OCI-LY7 (cell line): Measurements from ENCODE around the gene RNF220. TPM values are rescaled to one million over a fixed set of nuclear protein-coding genes. Genes with fewer than 3 reads are reported as not detected.
"Not testable (repeated sequence)": the region's sequence is repeated elsewhere in the genome, so short reads cannot be mapped to it uniquely, and the experiment has no call there.

Source experiments
- BruUV-seq: library from RNA; stranded (reverse); fragments of 400-500 nt; replicated peaks from 2 replicates; lab custom pipeline; 2021; lab: Mats Ljungman, UMichigan
- CTCF ChIA-PET: fragments of 300-600 bp; sonication (Branson Sonifier 250); formaldehyde crosslinking; loops from one replicate; lab custom pipeline; 2022; ENCODE audit warnings: antibody characterized with exemption; ENCODE audit not compliant: unreplicated experiment; lab: Charles Lee
- POLR2A ChIA-PET: fragments of 300-600 bp; sonication (Branson Sonifier 250); formaldehyde crosslinking; loops from one replicate; lab custom pipeline; 2022; ENCODE audit warnings: antibody characterized with exemption; lab: Charles Lee
- DNase-seq: peaks from one replicate; pipeline ENCODE4 v3.0.0-alpha.2; 2015; ENCODE audit warnings: low spot score
- H2AFZ ChIP-seq: fragments of 200-600 bp; sonication (generic), shearing (Covaris generic); 2 replicates; pipeline ENCODE4 v1.6.1; 2014; ENCODE audit warnings: mild to moderate bottlenecking, antibody characterized with exemption, low read length, moderate library complexity
- H3K27ac ChIP-seq: fragments of 200-600 bp; sonication (generic); 2 replicates; pipeline ENCODE4 v1.5.1; 2014; ENCODE audit warnings: mixed run types, low read depth, mild to moderate bottlenecking, moderate library complexity, low read length, inconsistent platforms; ENCODE audit not compliant: poor library complexity, severe bottlenecking
- H3K36me3 ChIP-seq: fragments of 200-600 bp; sonication (generic); 2 replicates; pipeline ENCODE4 v1.6.1; 2014; ENCODE audit warnings: mild to moderate bottlenecking, antibody characterized with exemption, low read length, moderate library complexity, mixed read lengths; ENCODE audit not compliant: insufficient read depth
- H3K4me1 ChIP-seq: fragments of 200-600 bp; sonication (generic); 2 replicates; pipeline ENCODE4 v1.5.1; 2014; ENCODE audit warnings: mild to moderate bottlenecking, low read length; ENCODE audit not compliant: insufficient read depth, poor library complexity, severe bottlenecking
- H3K4me2 ChIP-seq: fragments of 200-600 bp; sonication (generic); 2 replicates; pipeline ENCODE4 v1.6.1; 2014; ENCODE audit warnings: mild to moderate bottlenecking, low read length
- H3K4me3 ChIP-seq: fragments of 200-600 bp; sonication (generic); 2 replicates; pipeline ENCODE4 v1.5.1; 2014; ENCODE audit warnings: mild to moderate bottlenecking, low read depth, low read length; ENCODE audit not compliant: poor library complexity, severe bottlenecking
- H3K79me2 ChIP-seq: fragments of 200-600 bp; sonication (generic); 2 replicates; pipeline ENCODE4 v1.6.1; 2016; ENCODE audit warnings: low read depth, mild to moderate bottlenecking, low read length, moderate library complexity, mixed read lengths; ENCODE audit not compliant: insufficient read depth
- H3K9me2 ChIP-seq: fragments of 200-600 bp; sonication (generic); 2 replicates; pipeline ENCODE4 v1.6.1; 2016; ENCODE audit warnings: mild to moderate bottlenecking, low read length, mixed read lengths; ENCODE audit not compliant: insufficient read depth
- H3K9me3 ChIP-seq: fragments of 200-600 bp; sonication (generic); 2 replicates; pipeline ENCODE4 v1.6.1; 2014; ENCODE audit warnings: mild to moderate bottlenecking, mixed run types, low read length, mixed read lengths
- H4K20me1 ChIP-seq: fragments of 200-600 bp; sonication (generic); 2 replicates; pipeline ENCODE4 v1.6.1; 2014; ENCODE audit warnings: mild to moderate bottlenecking, antibody characterized with exemption, low read length, moderate library complexity, mixed read lengths; ENCODE audit not compliant: insufficient read depth
- CTCF ChIP-seq: fragments of 200-600 bp; sonication (generic); conservative IDR thresholded peaks from 2 replicates; pipeline ENCODE4 v1.5.1; 2014; ENCODE audit warnings: mild to moderate bottlenecking, antibody characterized with exemption, low read length, moderate library complexity, mixed read lengths
- EZH2phosphoT487 ChIP-seq: fragments of 200-600 bp; sonication (generic); IDR thresholded peaks from 2 replicates; pipeline ENCODE4 v1.6.1; 2018; ENCODE audit warnings: low read depth, borderline replicate concordance, mild to moderate bottlenecking, mixed run types, antibody characterized with exemption, low read length, moderate library complexity, mixed read lengths
- intact Hi-C: fragments of 100-400 bp; cut with micrococcal nuclease; formaldehyde crosslinking; loops from one replicate; pipeline ENCODE4 v1.10.0; 2022; ENCODE audit not compliant: unreplicated experiment
- total RNA-seq, 2 experiments: library from RNA; depleted of rRNA in 1 of 2; stranded (reverse); fragments of >200 nt in 1 of 2; shearing (Covaris generic) in 1 of 2; gene quantifications; 2 replicates each; pipeline ENCODE4 v1.2.3, GENCODE V29; 2014 to 2022

The RNF220 gene
- total RNA-seq, 2 experiments from 2014 or later = 82.3 to 85.5 TPM

- POLR2A ChIA-PET = interaction anchor here (0.6 kb wide), 1 partner anchor 267 kb away, joined by 5 read pairs; no protein-coding TSS in a partner anchor
- Histone ChIP-seq H3K4me3 (no peak overlapping the region), H2AFZ (no peak overlapping the region), H3K36me3 (no peaks in the 10 kb centered on the region), H3K9me2 (no peaks in the 10 kb centered on the region), H3K9me3 (no peaks in the 10 kb centered on the region), H3K4me2 (no peak overlapping the region), H4K20me1 (no peaks in the 10 kb centered on the region), H3K27ac (no peak overlapping the region), H3K4me1 (no peaks in the 10 kb centered on the region), H3K79me2 (no peaks in the 10 kb centered on the region)
- CTCF ChIA-PET = no interaction called here
- TF ChIP-seq CTCF (no peak), EZH2phosphoT487 (no peak)
- no peak for DNase-seq
- intact Hi-C loops = no loop called here
- BruUV-seq = no TSS peak
Observed at GRCh38 chr1:44559330-44559729, 154.3 kb downstream of the RNF220 start.

GRCh38 chr1:44559913-44560312 is 154.9 kb downstream of the RNF220 start:
- CTCF ChIA-PET = no interaction called here
- TF ChIP-seq CTCF (no peak), EZH2phosphoT487 (no peak)
- Histone ChIP-seq H3K4me2 (no peak overlapping the region), H3K9me2 (no peaks in the 10 kb centered on the region), H3K27ac (no peak overlapping the region), H3K79me2 (no peaks in the 10 kb centered on the region), H2AFZ (no peak overlapping the region), H3K9me3 (no peaks in the 10 kb centered on the region), H3K36me3 (no peaks in the 10 kb centered on the region), H3K4me3 (no peak overlapping the region), H3K4me1 (no peaks in the 10 kb centered on the region), H4K20me1 (no peaks in the 10 kb centered on the region)
- intact Hi-C loops = no loop called here
- no TSS peak for BruUV-seq
- DNase-seq = no peak
- POLR2A ChIA-PET = no interaction called here

- H3K9me3 ChIP-seq, H3K36me3 ChIP-seq, DNase-seq, H3K79me2 ChIP-seq, POLR2A ChIA-PET, BruUV-seq, H2AFZ ChIP-seq, H3K4me1 ChIP-seq, CTCF ChIA-PET, intact Hi-C loops, H4K20me1 ChIP-seq, H3K4me2 ChIP-seq, H3K27ac ChIP-seq, H3K4me3 ChIP-seq, H3K9me2 ChIP-seq: not testable (repeated sequence)
Observed at GRCh38 chr1:44560696-44561095, 155.6 kb downstream of the RNF220 start.
